Naive thymus-derived CD8-positive, alpha-beta T cell (primary cell): ENCODE results near the gene UST. TPM values are rescaled to one million over a fixed set of nuclear protein-coding genes. Genes with fewer than 3 reads are reported as not detected.
"Not testable (repeated sequence)": the region's sequence is repeated elsewhere in the genome, so short reads cannot be mapped to it uniquely, and the experiment has no call there.

ENCODE experiments used
- ATAC-seq, 2 donors: fragments of 150-1000 bp; cut with Tn5 transposase in 1 of 2; sonication (Bioruptor Pico), chemical (Tn5 transposase) in 1 of 2; 1 replicate in 1 of 2; 2 replicates in 1 of 2; pipeline ENCODE4 v1.10.0; 2021; ENCODE audit warnings: mild to moderate bottlenecking in 2 of 2, moderate library complexity in 2 of 2
- POLR2A ChIA-PET: fragments of 350-600 bp; sonication (Branson Sonifier 250); formaldehyde crosslinking; loops from one replicate; lab custom pipeline; 2021; ENCODE audit warnings: antibody characterized with exemption; lab: Charles Lee
- DNase-seq, 10 donors: peaks; one replicate each; pipeline versions ENCODE4 v3.0.0 to v3.0.0-alpha.2; 2020 to 2022
- H3K27ac Mint-ChIP-seq, 10 donors: one replicate each; pipeline ENCODE4 v1.8.0; 2020 to 2022; ENCODE audit warnings: mild to moderate bottlenecking in 10 of 10, mixed read lengths in 10 of 10, moderate library complexity in 4 of 10, inconsistent platforms in 1 of 10
- H3K27me3 Mint-ChIP-seq, 5 donors: one replicate each; pipeline ENCODE4 v1.8.0; 2021 to 2022; ENCODE audit warnings: mixed read lengths in 5 of 5
- H3K36me3 Mint-ChIP-seq, 3 donors: one replicate each; pipeline ENCODE4 v1.8.0; 2020 to 2022; ENCODE audit warnings: mixed read lengths in 3 of 3, mild to moderate bottlenecking in 2 of 3, inconsistent platforms in 1 of 3
- H3K4me1 Mint-ChIP-seq, 4 donors: one replicate each; pipeline ENCODE4 v1.8.0; 2021 to 2022; ENCODE audit warnings: mixed read lengths in 4 of 4
- H3K4me3 Mint-ChIP-seq, 10 donors: one replicate each; pipeline ENCODE4 v1.8.0; 2020 to 2022; ENCODE audit warnings: mild to moderate bottlenecking in 10 of 10, mixed read lengths in 10 of 10, moderate library complexity in 6 of 10, inconsistent platforms in 1 of 10
- H3K9me3 Mint-ChIP-seq, 9 donors: one replicate each; pipeline ENCODE4 v1.8.0; 2020 to 2022; ENCODE audit warnings: mixed read lengths in 9 of 9, mild to moderate bottlenecking in 3 of 9, inconsistent platforms in 1 of 9, moderate library complexity in 1 of 9
- polyA plus RNA-seq, 3 donors: library from polyadenylated mRNA; unstranded; fragments of 300-500 nt; fragmentation: Illumina TruSeq; gene quantifications; one replicate each; pipeline ENCODE4 v1.2.3, GENCODE V29; 2021
- total RNA-seq, 8 experiments: library from RNA in 2 of 8; stranded (reverse) in 2 of 8; gene quantifications; one replicate each; pipeline ENCODE4 v1.2.3 and lab custom pipeline; 2021 to 2026

UST gene
- total and polyA plus RNA-seq, 5 experiments from 2014 or later, result 0.08 to 1.4 (median 0.47) TPM

GRCh38 chr6:148974351-148974750 lies 227.5 kb downstream of the UST start:
- Mint-ChIP-seq H3K4me1 (peaks cover 2 to 5% (median 4%) of the 10 kb centered on the region in 4 donors), H3K36me3 (no peaks in the 10 kb centered on the region), H3K27me3 (peaks cover 2 to 22% (median 16%) of the 10 kb centered on the region in 5 donors), H3K9me3 (no peaks in the 10 kb centered on the region), H3K27ac (no peak overlapping the region), H3K4me3 (no peak overlapping the region)
- DNase-seq (no peak), ATAC-seq (no peak)
- POLR2A ChIA-PET, result no interaction called here

GRCh38 chr6:148978298-148978697 lies 231.5 kb downstream of the UST start:
- not testable (repeated sequence) for H3K4me1 Mint-ChIP-seq, H3K9me3 Mint-ChIP-seq

DNA sequence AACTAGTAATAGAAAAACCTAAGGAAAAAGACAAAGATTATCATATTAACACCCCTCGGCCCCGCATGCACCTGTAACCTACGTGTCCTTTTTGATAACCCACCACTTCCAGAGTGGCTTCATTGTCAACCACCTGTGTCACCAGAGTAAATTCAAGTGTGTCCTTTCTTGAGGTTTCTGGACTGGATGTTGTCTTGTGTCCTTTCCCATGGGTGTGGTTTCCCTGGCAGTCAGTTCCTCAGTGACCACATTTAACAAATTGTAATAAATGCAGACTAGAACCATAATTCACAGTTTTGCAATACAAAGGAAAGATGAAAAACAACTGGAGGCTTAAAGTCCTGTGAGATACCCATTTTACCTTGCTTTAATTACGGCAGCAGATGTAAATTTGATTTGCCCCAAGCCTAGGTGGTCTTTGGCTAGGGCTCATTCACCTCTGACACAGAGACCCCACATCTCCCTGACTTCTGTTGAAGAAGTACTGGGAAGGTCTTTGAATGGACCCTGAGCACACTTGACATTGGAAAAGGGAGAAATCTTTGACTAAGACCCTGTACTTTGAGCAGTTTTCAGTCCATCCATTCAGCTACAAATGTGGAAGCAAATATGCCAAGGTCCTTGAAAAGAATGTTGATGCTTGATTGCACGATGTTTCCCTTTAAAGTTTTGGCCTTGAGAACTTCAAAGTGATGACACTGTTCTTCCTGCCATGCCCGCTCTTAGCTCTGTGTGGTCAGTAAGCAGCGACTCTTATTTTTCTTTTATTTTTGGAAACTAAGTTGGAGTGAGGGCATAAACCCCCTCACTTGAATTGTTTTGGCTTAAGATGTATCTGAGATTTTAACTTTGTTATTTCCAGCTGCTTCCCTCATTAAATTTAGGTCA lies 232.4 kb downstream of the UST start:
- Mint-ChIP-seq H3K4me3 (no peak overlapping the region), H3K36me3 (no peaks in the 10 kb centered on the region), H3K27me3 (peaks cover 0 to 6% (median 3%) of the 10 kb centered on the region in 5 donors), H3K4me1 (peaks cover 0 to 2% (median 0%) of the 10 kb centered on the region in 4 donors), H3K27ac (no peak overlapping the region), H3K9me3 (no peaks in the 10 kb centered on the region)
- ATAC-seq (no peak), DNase-seq (no peak)
- POLR2A ChIA-PET, result no interaction called here

More at GRCh38 chr6:148978298-148978697, 231.5 kb downstream of the UST start:
- H3K27ac Mint-ChIP-seq, DNase-seq, H3K36me3 Mint-ChIP-seq, ATAC-seq, H3K4me3 Mint-ChIP-seq, H3K27me3 Mint-ChIP-seq, POLR2A ChIA-PET: not testable (repeated sequence)

- DNase-seq (no peak), ATAC-seq (no peak)
- Mint-ChIP-seq H3K36me3 (no peaks in the 10 kb centered on the region), H3K4me1 (peaks cover 0 to 2% (median 0%) of the 10 kb centered on the region in 4 donors), H3K4me3 (no peak overlapping the region), H3K27ac (no peak overlapping the region), H3K27me3 (peaks cover 1 to 11% (median 3%) of the 10 kb centered on the region in 5 donors), H3K9me3 (no peaks in the 10 kb centered on the region)
- POLR2A ChIA-PET, result no interaction called here
These were observed 233.4 kb downstream of the UST start for GRCh38 chr6:148980234-148980633.

DNA sequence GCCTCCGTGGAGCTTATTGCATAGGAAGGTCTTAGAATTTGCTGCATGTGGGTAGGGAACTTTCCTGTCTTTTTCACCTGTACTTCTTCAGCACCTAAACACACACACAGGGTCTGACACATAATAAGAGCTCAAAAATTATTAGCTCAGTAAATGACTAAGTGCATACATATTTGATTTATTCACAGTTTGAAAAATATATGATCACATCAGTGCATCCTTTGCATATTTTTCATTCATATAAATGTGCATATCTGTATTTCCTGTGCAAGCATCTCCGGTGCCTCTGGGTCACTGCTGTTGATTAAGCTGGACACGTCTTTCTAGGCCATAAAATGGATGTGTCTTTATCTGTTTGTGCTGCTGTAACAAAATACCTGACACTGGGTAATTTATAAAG lies 234.7 kb downstream of the UST start:
- no peak overlapping the region for H3K4me3 Mint-ChIP-seq
- peaks cover 1 to 10% (median 8%) of the 10 kb centered on the region in 5 donors for H3K27me3 Mint-ChIP-seq
- H3K9me3 Mint-ChIP-seq, result no peaks in the 10 kb centered on the region
- H3K4me1 Mint-ChIP-seq, result peaks cover 0 to 2% (median 0%) of the 10 kb centered on the region in 4 donors
- DNase-seq (no peak), ATAC-seq (no peak)
- H3K36me3 Mint-ChIP-seq, result no peaks in the 10 kb centered on the region
- H3K27ac Mint-ChIP-seq, result peak overlapping the region in 1 of 10 donors; percentile 21
- POLR2A ChIA-PET, result no interaction called here

DNA sequence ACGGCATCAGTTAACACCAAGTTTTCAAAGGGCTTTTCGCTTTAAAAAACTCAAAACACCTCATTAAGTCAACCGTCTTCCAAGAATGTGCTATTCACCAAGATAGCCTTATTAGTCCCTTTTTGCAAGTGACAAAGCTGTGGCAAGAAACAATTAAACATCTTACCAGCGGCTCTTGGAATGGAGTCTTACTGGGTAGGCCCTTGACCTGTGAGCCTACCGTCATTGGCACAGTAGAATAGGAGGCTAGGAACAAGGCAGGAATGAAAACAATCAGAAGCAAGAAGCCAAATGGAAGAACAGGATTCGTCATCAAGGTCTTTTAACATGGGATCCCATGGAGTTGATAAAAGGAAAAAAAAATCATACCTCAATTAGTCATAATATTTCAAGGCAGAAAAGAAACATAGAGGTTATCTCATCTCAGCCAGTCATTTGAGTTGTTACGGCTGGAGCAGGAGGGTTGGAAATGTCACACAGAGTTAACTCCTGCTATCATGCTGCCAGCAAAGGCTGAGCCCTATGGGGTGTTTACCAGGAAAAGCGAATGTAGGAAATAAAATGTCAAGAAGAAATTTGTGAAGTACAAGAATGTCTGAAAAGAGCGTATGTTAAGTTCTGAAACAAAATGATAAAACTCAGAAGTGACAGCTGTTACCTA lies 236.4 kb downstream of the UST start:
- POLR2A ChIA-PET, result no interaction called here

GRCh38 chr6:148983966-148984365 lies 237.1 kb downstream of the UST start:
- ATAC-seq, result no peak
- Mint-ChIP-seq H3K27ac (peak overlapping the region in 1 of 10 donors; percentile 28), H3K27me3 (peaks cover 0 to 10% (median 5%) of the 10 kb centered on the region in 5 donors)

More for the DNA sequence above, 236.4 kb downstream of the UST start:
- H3K9me3 Mint-ChIP-seq, result no peaks in the 10 kb centered on the region
- H3K27ac Mint-ChIP-seq, result no peak overlapping the region
- DNase-seq, result no peak
- H3K36me3 Mint-ChIP-seq, result no peaks in the 10 kb centered on the region
- peaks cover 0 to 8% (median 1%) of the 10 kb centered on the region in 4 donors for H3K4me1 Mint-ChIP-seq
- H3K4me3 Mint-ChIP-seq, result no peak overlapping the region
- ATAC-seq, result no peak
- peaks cover 0 to 10% (median 6%) of the 10 kb centered on the region in 5 donors for H3K27me3 Mint-ChIP-seq

DNA sequence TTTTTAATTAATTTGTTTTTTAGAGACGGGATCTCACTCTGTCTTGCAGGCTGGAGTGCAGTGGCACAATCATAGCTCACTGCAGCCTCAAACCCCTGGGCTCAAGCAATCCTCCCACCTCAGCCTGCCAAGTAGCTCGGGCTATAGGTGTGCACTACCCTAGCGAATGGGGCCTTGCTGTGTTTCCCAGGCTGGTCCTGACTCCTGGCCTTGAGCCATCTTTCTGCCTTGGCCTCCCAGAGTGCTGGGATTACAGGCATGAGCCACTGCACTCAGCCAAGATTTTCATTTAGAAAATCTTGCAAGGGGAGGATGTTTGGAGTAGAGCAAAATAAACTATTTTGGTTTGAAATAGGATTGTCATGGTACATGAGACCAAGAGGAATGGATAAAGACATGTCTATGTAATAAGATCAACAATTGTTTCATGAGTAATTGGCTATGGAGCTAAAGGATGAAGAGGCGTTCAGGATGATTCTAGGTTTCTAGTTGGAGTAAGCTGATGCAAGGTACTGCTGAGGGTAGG lies 237.8 kb downstream of the UST start:
- Mint-ChIP-seq H3K9me3 (no peaks in the 10 kb centered on the region), H3K27ac (no peak overlapping the region), H3K4me3 (no peak overlapping the region), H3K27me3 (peaks cover 0 to 10% (median 4%) of the 10 kb centered on the region in 5 donors), H3K36me3 (no peaks in the 10 kb centered on the region), H3K4me1 (peaks cover 0 to 21% (median 1%) of the 10 kb centered on the region in 4 donors)
- no peak for ATAC-seq
- POLR2A ChIA-PET, result no interaction called here
- DNase-seq, result no peak

More at GRCh38 chr6:148983966-148984365, 237.1 kb downstream of the UST start:
- Mint-ChIP-seq H3K9me3 (no peaks in the 10 kb centered on the region), H3K4me1 (peaks cover 0 to 16% (median 1%) of the 10 kb centered on the region in 4 donors), H3K4me3 (no peak overlapping the region), H3K36me3 (no peaks in the 10 kb centered on the region)
- POLR2A ChIA-PET, result no interaction called here
- no peak for DNase-seq

GRCh38 chr6:148985499-148985898 lies 238.7 kb downstream of the UST start:
- Mint-ChIP-seq H3K27me3 (peaks cover 0 to 10% (median 4%) of the 10 kb centered on the region in 5 donors), H3K9me3 (no peaks in the 10 kb centered on the region), H3K36me3 (no peaks in the 10 kb centered on the region), H3K4me1 (peaks cover 0 to 23% (median 0%) of the 10 kb centered on the region in 4 donors), H3K4me3 (no peak overlapping the region), H3K27ac (no peak overlapping the region)
- no peak for DNase-seq
- POLR2A ChIA-PET, result no interaction called here
- ATAC-seq, result no peak

DNA sequence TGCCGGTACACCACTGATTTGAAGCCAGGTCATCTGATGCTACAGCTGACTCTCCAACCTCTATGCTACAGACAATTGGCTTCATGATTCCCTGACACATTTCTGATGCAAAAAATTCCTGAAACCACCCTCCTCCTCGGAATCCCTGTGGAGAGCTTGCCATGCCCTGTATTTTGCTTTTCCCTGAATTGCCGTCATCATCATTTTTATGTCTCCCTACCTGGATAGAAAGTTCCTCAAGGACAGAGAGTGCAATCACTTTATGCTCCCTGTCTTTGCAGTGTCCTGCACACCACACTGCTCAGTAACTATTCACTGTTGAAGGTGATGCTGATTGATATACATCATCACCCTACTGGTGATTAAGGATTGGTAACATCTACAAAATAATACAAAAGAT lies 239.8 kb downstream of the UST start:
- peaks cover 0 to 10% (median 4%) of the 10 kb centered on the region in 5 donors for H3K27me3 Mint-ChIP-seq
- DNase-seq (no peak), ATAC-seq (no peak)
- H3K9me3 Mint-ChIP-seq, result no peaks in the 10 kb centered on the region
- H3K4me1 Mint-ChIP-seq, result peaks cover 0 to 23% (median 0%) of the 10 kb centered on the region in 4 donors
- H3K27ac Mint-ChIP-seq, result peak overlapping the region in 1 of 10 donors; percentile 5
- POLR2A ChIA-PET, result no interaction called here
- H3K36me3 Mint-ChIP-seq, result no peaks in the 10 kb centered on the region
- H3K4me3 Mint-ChIP-seq, result no peak overlapping the region

DNA sequence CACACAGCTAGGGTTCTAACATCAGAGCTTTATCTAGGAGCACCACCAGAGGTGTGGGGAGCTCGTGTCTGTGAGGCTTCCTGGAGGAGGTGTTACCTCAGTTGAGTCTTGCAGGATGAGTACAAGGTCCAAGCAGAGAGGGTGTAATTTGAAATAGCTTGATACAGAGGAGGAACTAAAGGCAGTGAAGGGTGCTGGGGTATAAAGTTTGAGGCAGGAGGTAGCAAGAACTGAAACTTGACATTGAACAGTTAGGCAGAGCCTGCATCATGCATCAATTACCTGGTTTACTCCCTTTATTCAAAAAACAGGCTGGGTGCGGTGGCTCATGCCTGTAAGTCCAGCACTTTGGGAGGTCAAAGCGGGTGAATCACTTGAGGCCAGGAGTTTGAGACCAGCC lies 241.2 kb downstream of the UST start:
- ATAC-seq, result no peak
- peaks cover 0 to 23% (median 0%) of the 10 kb centered on the region in 4 donors for H3K4me1 Mint-ChIP-seq
- H3K4me3 Mint-ChIP-seq, result peak overlapping the region in 1 of 10 donors; percentile 21
- POLR2A ChIA-PET, result no interaction called here
- H3K9me3 Mint-ChIP-seq, result peaks cover 0 to 4% (median 0%) of the 10 kb centered on the region in 9 donors
- peaks cover 0 to 10% (median 4%) of the 10 kb centered on the region in 5 donors for H3K27me3 Mint-ChIP-seq
- no peak overlapping the region for H3K27ac Mint-ChIP-seq
- DNase-seq, result no peak
- H3K36me3 Mint-ChIP-seq, result no peaks in the 10 kb centered on the region

DNA sequence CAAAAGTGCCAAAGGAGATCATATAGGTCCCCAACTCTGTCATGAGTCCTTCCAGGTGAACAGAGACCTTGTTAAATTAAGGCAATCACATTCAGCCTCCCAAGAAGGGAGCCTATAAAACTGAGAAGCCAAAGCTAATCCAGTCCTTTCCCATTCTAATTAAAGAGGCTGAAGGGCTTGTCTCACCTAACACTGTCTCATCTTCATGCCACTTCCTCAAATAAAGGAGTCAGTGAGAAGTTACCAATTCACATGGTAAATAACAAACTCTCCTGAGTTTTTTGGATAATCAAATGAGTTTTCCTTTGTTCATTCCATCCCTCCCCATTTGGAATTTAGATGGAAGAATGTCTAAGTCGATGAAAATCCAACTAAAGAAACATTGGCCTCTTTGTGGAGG lies 242.8 kb downstream of the UST start:
- peaks cover 0 to 23% (median 0%) of the 10 kb centered on the region in 4 donors for H3K4me1 Mint-ChIP-seq
- no peak overlapping the region for H3K4me3 Mint-ChIP-seq
- ATAC-seq (no peak), DNase-seq (no peak)
- peaks cover 0 to 6% (median 0%) of the 10 kb centered on the region in 9 donors for H3K9me3 Mint-ChIP-seq
- POLR2A ChIA-PET, result no interaction called here
- peaks cover 0 to 10% (median 4%) of the 10 kb centered on the region in 5 donors for H3K27me3 Mint-ChIP-seq
- H3K27ac Mint-ChIP-seq, result no peak overlapping the region
- peaks cover 0 to 5% (median 0%) of the 10 kb centered on the region in 3 donors for H3K36me3 Mint-ChIP-seq
